ENCODE measurements around the gene MAN2B2. TPM values are rescaled to one million over a fixed set of nuclear protein-coding genes. Genes with fewer than 3 reads are reported as not detected.
"Not testable (repeated sequence)": the region's sequence is repeated elsewhere in the genome, so short reads cannot be mapped to it uniquely, and the experiment has no call there.

MAN2B2 gene
- total RNA-seq, 1 donor from 2014 or later: 27.5 TPM

GRCh38 chr4:6640292-6641163 is 65.5 kb downstream of the MAN2B2 start, which contains the start of gene MRFAP1:
MRFAP1 (plus strand) TSS chr4:6640685; CDS start chr4:6640863, 178 bp downstream.
- intact Hi-C loops (cut with micrococcal nuclease): loop anchor here (1.0 to 5.0 kb wide), 9 partner anchors 34 to 428 kb away; partner anchors contain the start of genes BLOC1S4, GRPEL1, KIAA0232 and MAN2B2

GRCh38 chr4:6641164-6641970 is 66.4 kb downstream of the MAN2B2 start:
- intact Hi-C loops (cut with micrococcal nuclease): loop anchor here (1.0 to 5.0 kb wide), 4 partner anchors 33 to 402 kb away; partner anchors contain the start of genes TADA2B and WFS1

- intact Hi-C loops (cut with micrococcal nuclease): loop anchor here (1.0 to 5.0 kb wide), 4 partner anchors 32 to 401 kb away; partner anchors contain the start of genes TADA2B and WFS1
These were observed 67.0 kb downstream of the MAN2B2 start for GRCh38 chr4:6641971-6642320.

GRCh38 chr4:6643141-6643847 is 68.3 kb downstream of the MAN2B2 start:
- intact Hi-C loops (cut with micrococcal nuclease): loop anchor here (5.0 kb wide), 1 partner anchor 376 kb away; the partner anchor contains the start of gene WFS1

GRCh38 chr4:6644792-6645530 is 70.0 kb downstream of the MAN2B2 start:
- intact Hi-C loops (cut with micrococcal nuclease): loop anchor here (5.0 kb wide), 1 partner anchor 378 kb away; the partner anchor contains the start of gene WFS1

- intact Hi-C loops (cut with micrococcal nuclease): no loop called here
These were observed 72.2 kb downstream of the MAN2B2 start for GRCh38 chr4:6647169-6647568.

- intact Hi-C loops (cut with micrococcal nuclease): no loop called here
These were observed 72.7 kb downstream of the MAN2B2 start for GRCh38 chr4:6647582-6648230.

GRCh38 chr4:6649216-6649615 is 74.2 kb downstream of the MAN2B2 start:
- intact Hi-C loops (cut with micrococcal nuclease): no loop called here

GRCh38 chr4:6654211-6654610 is 79.2 kb downstream of the MAN2B2 start:
- intact Hi-C loops (cut with micrococcal nuclease): not testable (repeated sequence)

GRCh38 chr4:6655291-6655690 is 80.3 kb downstream of the MAN2B2 start:
- intact Hi-C loops (cut with micrococcal nuclease): not testable (repeated sequence)

GRCh38 chr4:6655924-6656323 is 80.9 kb downstream of the MAN2B2 start:
- intact Hi-C loops (cut with micrococcal nuclease): no loop called here

- intact Hi-C loops (cut with micrococcal nuclease): no loop called here
These were observed 82.5 kb downstream of the MAN2B2 start for GRCh38 chr4:6657242-6658208.

- intact Hi-C loops (cut with micrococcal nuclease): no loop called here
These were observed 83.2 kb downstream of the MAN2B2 start for GRCh38 chr4:6658209-6658595.

- intact Hi-C loops (cut with micrococcal nuclease): no loop called here
These were observed 83.6 kb downstream of the MAN2B2 start for GRCh38 chr4:6658597-6659075.

- intact Hi-C loops (cut with micrococcal nuclease): no loop called here
These were observed 84.9 kb downstream of the MAN2B2 start for GRCh38 chr4:6659897-6660296.

GRCh38 chr4:6660430-6660829 is 85.4 kb downstream of the MAN2B2 start:
- intact Hi-C loops (cut with micrococcal nuclease): no loop called here

GRCh38 chr4:6662591-6662990 is 87.6 kb downstream of the MAN2B2 start:
- intact Hi-C loops (cut with micrococcal nuclease): no loop called here

- intact Hi-C loops (cut with micrococcal nuclease): no loop called here
These were observed 88.8 kb downstream of the MAN2B2 start for GRCh38 chr4:6663596-6664393.

Measured in T-helper 2 cell treated with Interferon-gamma antibody and Interleukin-4, amounts not matched to agents 100 ng/mL and 5 ng/mL, for 36 hours (primary cell).